HEK293T (cell line): ENCODE data around the gene NRP2.

Source experiments
- CTCF ChIA-PET: fragments of 350-600 bp; formaldehyde crosslinking; extraction: SDS; loops from one replicate; lab custom pipeline; 2021; ENCODE audit warnings: antibody characterized with exemption, inconsistent platforms; lab: Yijun Ruan, JAX
- POLR2A ChIA-PET: fragments of 350-600 bp; formaldehyde crosslinking; extraction: SDS; loops from one replicate; lab custom pipeline; 2020; ENCODE audit warnings: antibody characterized with exemption, inconsistent platforms; lab: Yijun Ruan, JAX
- DNase-seq: peaks from one replicate; pipeline ENCODE4 v3.0.0; 2012; ENCODE audit warnings: mixed read lengths; ENCODE audit errors: extremely low spot score
- ARNT ChIP-seq: fragments of 450-650 bp; IDR thresholded peaks from 2 replicates; pipeline ENCODE4 v1.6.1; 2017; ENCODE audit warnings: mild to moderate bottlenecking
- BHLHE40 ChIP-seq: fragments of 450-650 bp; IDR thresholded peaks from 2 replicates; pipeline ENCODE4 v1.6.1; 2016; ENCODE audit warnings: mild to moderate bottlenecking, moderate library complexity, borderline replicate concordance
- CTBP1 ChIP-seq: fragments of 450-650 bp; IDR thresholded peaks from 2 replicates; pipeline ENCODE4 v1.6.1; 2016; ENCODE audit warnings: borderline replicate concordance
- ELF4 ChIP-seq: fragments of 450-650 bp; IDR thresholded peaks from 2 replicates; pipeline ENCODE4 v1.6.1; 2017; ENCODE audit warnings: antibody characterized with exemption
- FOXA1 ChIP-seq: fragments of 450-650 bp; IDR thresholded peaks from 2 replicates; pipeline ENCODE4 v1.6.1; 2016; ENCODE audit warnings: mild to moderate bottlenecking
- FOXK2 ChIP-seq: fragments of 450-650 bp; IDR thresholded peaks from 2 replicates; pipeline ENCODE4 v1.6.1; 2016; ENCODE audit warnings: mild to moderate bottlenecking
- FOXM1 ChIP-seq: fragments of 450-650 bp; IDR thresholded peaks from 2 replicates; pipeline ENCODE4 v1.6.1; 2017; ENCODE audit warnings: mild to moderate bottlenecking, borderline replicate concordance
- HDGF ChIP-seq: fragments of 450-650 bp; IDR thresholded peaks from 2 replicates; pipeline ENCODE4 v1.6.1; 2017; ENCODE audit warnings: antibody characterized with exemption, borderline replicate concordance
- L3MBTL2 ChIP-seq: fragments of 450-650 bp; conservative IDR thresholded peaks from 2 replicates; pipeline ENCODE4 v1.6.1; 2016; ENCODE audit warnings: mild to moderate bottlenecking
- LEF1 ChIP-seq: fragments of 450-650 bp; IDR thresholded peaks from 2 replicates; pipeline ENCODE4 v1.6.1; 2017; ENCODE audit warnings: mild to moderate bottlenecking, borderline replicate concordance
- NFRKB ChIP-seq: fragments of 450-650 bp; IDR thresholded peaks from 2 replicates; pipeline ENCODE4 v1.6.1; 2016; ENCODE audit warnings: mild to moderate bottlenecking, moderate library complexity
- PKNOX1 ChIP-seq: fragments of 450-650 bp; IDR thresholded peaks from 2 replicates; pipeline ENCODE4 v1.6.1; 2016
- SP1 ChIP-seq: fragments of 450-650 bp; IDR thresholded peaks from 2 replicates; pipeline ENCODE4 v1.6.1; 2017
- SUZ12 ChIP-seq: fragments of 450-650 bp; IDR thresholded peaks from 2 replicates; pipeline ENCODE4 v1.6.1; 2016; ENCODE audit warnings: mild to moderate bottlenecking
- TARDBP ChIP-seq: fragments of 450-650 bp; IDR thresholded peaks from 2 replicates; pipeline ENCODE4 v1.6.1; 2016
- ZNF384 ChIP-seq: fragments of 450-650 bp; IDR thresholded peaks from 2 replicates; pipeline ENCODE4 v1.6.1; 2016

The NRP2 gene

GRCh38 chr2:205702576-205702975 is 20.3 kb downstream of the NRP2 start:
- POLR2A ChIA-PET = no interaction called here
- no peak for DNase-seq
- CTCF ChIA-PET = interaction anchor here (0.6 kb wide), 1 partner anchor 22 kb away, joined by 5 read pairs; no protein-coding TSS in a partner anchor
- no peak for TF ChIP-seq SP1
- TF ChIP-seq L3MBTL2 = no peak
- TF ChIP-seq FOXA1 = no peak
- no peak for TF ChIP-seq ZNF384
- no peak for TF ChIP-seq CTBP1
- no peak for TF ChIP-seq PKNOX1
- TF ChIP-seq SUZ12 = no peak
- TF ChIP-seq FOXM1 = no peak
- no peak for TF ChIP-seq ARNT
- no peak for TF ChIP-seq BHLHE40
- TF ChIP-seq NFRKB = no peak
- no peak for TF ChIP-seq FOXK2
- no peak for TF ChIP-seq ELF4

GRCh38 chr2:205703471-205704126 is 21.3 kb downstream of the NRP2 start:
- DNase-seq = no peak
- TF ChIP-seq NFRKB = no peak
- TF ChIP-seq TARDBP = no peak
- TF ChIP-seq CTBP1 = no peak
- no peak for TF ChIP-seq PKNOX1
- TF ChIP-seq ELF4 = no peak
- TF ChIP-seq FOXM1 = no peak
- no peak for TF ChIP-seq ZNF384
- TF ChIP-seq L3MBTL2 = no peak
- TF ChIP-seq BHLHE40 = no peak
- no peak for TF ChIP-seq SP1
- TF ChIP-seq LEF1 = no peak
- TF ChIP-seq ARNT = no peak
- no peak for TF ChIP-seq HDGF
- no peak for TF ChIP-seq SUZ12
- TF ChIP-seq FOXK2 = no peak
- no peak for TF ChIP-seq FOXA1
- CTCF ChIA-PET = no interaction called here
- POLR2A ChIA-PET = no interaction called here

GRCh38 chr2:205704127-205704741 is 21.9 kb downstream of the NRP2 start:
- no peak for DNase-seq
- ChIA-PET POLR2A (no interaction called here), CTCF (no interaction called here)
- TF ChIP-seq HDGF (no peak), SP1 (no peak), ARNT (no peak), FOXK2 (no peak), ZNF384 (no peak), TARDBP (no peak), FOXA1 (no peak), SUZ12 (no peak), PKNOX1 (no peak), L3MBTL2 (no peak), CTBP1 (no peak), LEF1 (no peak), ELF4 (no peak), BHLHE40 (no peak), FOXM1 (no peak), NFRKB (no peak)

GRCh38 chr2:205705511-205706349 is 23.4 kb downstream of the NRP2 start:
- POLR2A ChIA-PET = no interaction called here
- CTCF ChIA-PET = interaction anchor here (0.6 kb wide), 1 partner anchor 77 kb away, joined by 3 read pairs; no protein-coding TSS in a partner anchor
- TF ChIP-seq PKNOX1 = no peak
- no peak for TF ChIP-seq TARDBP
- no peak for TF ChIP-seq FOXA1

GRCh38 chr2:205706769-205707381 is 24.6 kb downstream of the NRP2 start:
- ChIA-PET POLR2A (no interaction called here), CTCF (no interaction called here)
- DNase-seq = no peak

More at GRCh38 chr2:205705511-205706349, 23.4 kb downstream of the NRP2 start:
- no peak for DNase-seq

More at GRCh38 chr2:205706769-205707381, 24.6 kb downstream of the NRP2 start:
- no peak for TF ChIP-seq ELF4
